ENCODE results near the gene PHYHD1.

- TF ChIP-seq CTCF (IDR thresholded peaks at IDR 0.05; ENCODE audit: low read depth, low read length): no peak
- TF ChIP-seq MAX (IDR thresholded peaks at IDR 0.05; ENCODE audit: low read depth, low read length): peak; percentile 29; the same call in 1 of the 2 replicates
Observed at GRCh38 chr9:128892221-128892921, 28.4 kb upstream of the PHYHD1 start.

Data from NB4 (cell line).